Measurements from ENCODE around the gene EFEMP2. TPM values are rescaled to one million over a fixed set of nuclear protein-coding genes. Genes with fewer than 3 reads are reported as not detected.

The EFEMP2 gene
- total RNA-seq, 1 experiment from 2014 or later, result 26.2 TPM

DNA sequence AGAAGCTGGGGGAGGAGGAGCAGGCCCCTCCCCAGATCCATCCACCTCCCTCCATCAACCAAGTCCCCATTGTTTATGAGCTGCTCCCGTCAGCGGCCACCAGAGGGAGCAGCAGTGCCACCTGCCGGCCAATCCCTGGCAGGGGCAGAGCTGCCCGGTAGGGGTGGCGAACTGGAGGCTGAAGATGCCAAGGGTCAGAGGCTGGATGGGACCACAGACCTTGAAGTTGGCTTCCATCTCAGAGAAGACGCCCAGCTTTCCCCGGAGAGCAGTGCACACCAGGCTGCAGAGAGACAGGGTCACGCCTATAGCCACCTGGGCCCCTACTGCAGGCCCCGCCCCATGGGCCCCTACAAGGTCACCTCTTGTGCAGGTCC, 12.1 kb upstream of the EFEMP2 start:
- Mint-ChIP-seq H3K4me1 (peaks cover 18 to 32% of the 10 kb centered on the region in 2 experiments), H3K4me3 (0 out of 5 replicates have a peak overlapping the region, but pooled peaks of 1 of the 2 experiments have one; percentile 21), H3K27ac (no peak overlapping the region; a peak in 1 of 7 replicates), H3K36me3 (ENCODE audit: insufficient read depth in 1 of 3, low read depth in 3 of 3) (peaks cover 35 to 58% (median 55%) of the 10 kb centered on the region in 3 experiments), H3K27me3 (ENCODE audit: low read depth) (peaks cover 10% of the 10 kb centered on the region), H3K9me3 (peaks cover 0 to 2% of the 10 kb centered on the region in 2 experiments; a peak in 1 of 5 replicates)
- Histone ChIP-seq H2AFZ (ENCODE audit: low read length) (no peak overlapping the region), H3K9me3 (ENCODE audit: control insufficient read depth, low read depth, low read length) (no peaks in the 10 kb centered on the region), H3T11ph (ENCODE audit: low read length) (no peak overlapping the region), H3K23me2 (ENCODE audit: insufficient read length, low read depth, low read length, poor library complexity, severe bottlenecking) (peaks cover 7% of the 10 kb centered on the region), H2AK5ac (ENCODE audit: insufficient read length, low read length) (no peak overlapping the region), H2BK5ac (ENCODE audit: insufficient read length, low read length) (no peak overlapping the region), H2BK120ac (ENCODE audit: low read depth, low read length, poor library complexity, severe bottlenecking) (no peak overlapping the region), H2BK15ac (ENCODE audit: low read depth, low read length) (no peak overlapping the region), H4K8ac (replicated peaks; ENCODE audit: insufficient read length, low read depth, low read length) (no peak overlapping the region), H3K14ac (ENCODE audit: insufficient read depth, low read length) (no peak overlapping the region), H3K9ac (ENCODE audit: extremely low read depth, insufficient read length, low read length) (no peak overlapping the region), H3K27ac (ENCODE audit: insufficient read length, low read depth, low read length) (no peak overlapping the region), H4K20me1 (ENCODE audit: control insufficient read depth, insufficient read depth, insufficient read length) (no peaks in the 10 kb centered on the region), H3K23ac (ENCODE audit: insufficient read length, low read depth, low read length) (no peak overlapping the region), H3K79me2 (ENCODE audit: insufficient read depth, low read length) (no peaks in the 10 kb centered on the region), H4K91ac (ENCODE audit: insufficient read length, low read depth, low read length) (no peak overlapping the region), H4K5ac (ENCODE audit: insufficient read length, low read depth, low read length) (no peak overlapping the region), H3K4me1 (ENCODE audit: insufficient read depth, low read length) (peaks cover 5% of the 10 kb centered on the region; the same call in 1 of the 2 replicates), H2BK20ac (ENCODE audit: low read depth, low read length, poor library complexity, severe bottlenecking) (no peak overlapping the region), H3K18ac (ENCODE audit: insufficient read length, low read depth, low read length) (no peak overlapping the region), H2BK12ac (ENCODE audit: insufficient read length, low read depth, low read length) (no peak overlapping the region), H3K4ac (ENCODE audit: low read depth, low read length) (no peak overlapping the region), H3K56ac (ENCODE audit: insufficient read length, low read depth, low read length) (no peak overlapping the region), H3K79me1 (ENCODE audit: insufficient read depth, low read depth, low read length, poor library complexity, severe bottlenecking) (no peaks in the 10 kb centered on the region), H3K4me2 (ENCODE audit: insufficient read depth, insufficient read length, low read length) (no peak overlapping the region), H3K27me3 (ENCODE audit: insufficient read depth, low read length) (peaks cover 2% of the 10 kb centered on the region; the same call in 1 of the 2 replicates)
- TF ChIP-seq, protein P1, sequence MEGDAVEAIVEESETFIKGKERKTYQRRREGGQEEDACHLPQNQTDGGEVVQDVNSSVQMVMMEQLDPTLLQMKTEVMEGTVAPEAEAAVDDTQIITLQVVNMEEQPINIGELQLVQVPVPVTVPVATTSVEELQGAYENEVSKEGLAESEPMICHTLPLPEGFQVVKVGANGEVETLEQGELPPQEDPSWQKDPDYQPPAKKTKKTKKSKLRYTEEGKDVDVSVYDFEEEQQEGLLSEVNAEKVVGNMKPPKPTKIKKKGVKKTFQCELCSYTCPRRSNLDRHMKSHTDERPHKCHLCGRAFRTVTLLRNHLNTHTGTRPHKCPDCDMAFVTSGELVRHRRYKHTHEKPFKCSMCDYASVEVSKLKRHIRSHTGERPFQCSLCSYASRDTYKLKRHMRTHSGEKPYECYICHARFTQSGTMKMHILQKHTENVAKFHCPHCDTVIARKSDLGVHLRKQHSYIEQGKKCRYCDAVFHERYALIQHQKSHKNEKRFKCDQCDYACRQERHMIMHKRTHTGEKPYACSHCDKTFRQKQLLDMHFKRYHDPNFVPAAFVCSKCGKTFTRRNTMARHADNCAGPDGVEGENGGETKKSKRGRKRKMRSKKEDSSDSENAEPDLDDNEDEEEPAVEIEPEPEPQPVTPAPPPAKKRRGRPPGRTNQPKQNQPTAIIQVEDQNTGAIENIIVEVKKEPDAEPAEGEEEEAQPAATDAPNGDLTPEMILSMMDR (conservative IDR thresholded peaks at IDR 0.05), result peak; percentile 99
- no CpG with 5 or more reads among the region's 9 CpGs for WGBS (ENCODE audit: extremely low coverage, insufficient read length, low lambda C conversion rate)
- peak; percentile 88 for DNase-seq

Measured in H9 (cell line).